IPS-15b (cell line): ENCODE results near the gene TMX2.
"Not testable (repeated sequence)": the region's sequence is repeated elsewhere in the genome, so short reads cannot be mapped to it uniquely, and the experiment has no call there.

Experiments used
- H3K27me3 ChIP-seq: one replicate; pipeline ENCODE4 v1.6.1; 2013; ENCODE audit warnings: low read length; ENCODE audit not compliant: control insufficient read depth, insufficient read depth
- H3K36me3 ChIP-seq: one replicate; pipeline ENCODE4 v1.6.1; 2013; ENCODE audit warnings: low read length; ENCODE audit not compliant: control insufficient read depth, insufficient read depth
- H3K4me1 ChIP-seq: one replicate; pipeline ENCODE4 v1.6.1; 2013; ENCODE audit warnings: mild to moderate bottlenecking, low read length; ENCODE audit not compliant: control insufficient read depth, insufficient read depth
- H3K4me3 ChIP-seq: one replicate; pipeline ENCODE4 v1.5.1; 2013; ENCODE audit warnings: low read depth, low read length
- H3K9ac ChIP-seq: one replicate; pipeline ENCODE4 v1.6.1; 2013; ENCODE audit warnings: low read depth, mild to moderate bottlenecking, low read length
- H3K9me3 ChIP-seq: one replicate; pipeline ENCODE4 v1.6.1; 2013; ENCODE audit warnings: mild to moderate bottlenecking, low read length; ENCODE audit not compliant: control insufficient read depth, insufficient read depth

TMX2 gene

DNA sequence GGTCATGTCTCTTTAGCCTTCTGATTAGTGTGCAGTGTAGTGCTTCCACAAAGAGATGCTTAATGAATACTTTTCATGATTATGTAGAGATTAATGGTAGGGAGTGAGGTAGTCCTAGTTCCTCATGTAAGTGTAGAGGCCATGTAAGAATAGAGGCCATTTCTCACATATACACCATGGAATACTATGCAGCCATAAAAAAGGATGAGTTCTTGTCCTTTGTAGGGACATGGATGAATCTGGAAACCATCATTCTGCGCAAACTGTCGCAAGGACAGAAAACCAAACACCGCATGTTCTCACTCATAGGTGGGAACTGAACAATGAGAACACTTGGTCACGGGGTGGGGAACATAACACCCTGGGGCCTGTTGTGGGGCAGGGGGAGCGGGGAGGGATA lies 21.9 kb upstream of the TMX2 start:
- H3K9ac ChIP-seq, H3K4me3 ChIP-seq, H3K9me3 ChIP-seq, H3K4me1 ChIP-seq, H3K27me3 ChIP-seq: not testable (repeated sequence)
- peaks cover 33% of the 10 kb centered on the region for H3K36me3 ChIP-seq

DNA sequence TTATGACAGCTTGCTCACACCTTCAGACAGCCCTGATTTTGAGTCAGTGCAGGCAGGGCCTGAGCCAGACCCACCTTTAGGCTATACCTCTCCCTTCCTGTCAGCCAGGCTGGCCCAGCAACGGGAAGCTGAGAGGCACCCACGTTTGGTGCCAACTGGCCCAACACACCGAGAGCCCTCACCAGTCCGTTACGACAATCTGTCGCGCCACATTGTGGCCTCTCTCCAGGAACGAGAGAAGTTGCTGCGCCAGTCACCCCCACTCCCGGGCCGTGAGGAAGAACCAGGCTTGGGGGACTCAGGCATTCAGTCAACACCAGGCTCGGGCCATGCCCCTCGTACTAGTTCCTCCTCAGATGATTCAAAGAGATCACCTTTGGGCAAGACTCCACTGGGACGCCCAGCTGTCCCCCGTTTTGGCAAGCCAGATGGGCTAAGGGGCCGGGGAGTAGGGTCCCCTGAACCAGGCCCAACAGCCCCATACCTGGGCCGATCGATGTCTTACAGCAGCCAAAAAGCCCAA lies 13.5 kb upstream of the TMX2 start:
- H3K27me3 ChIP-seq = no peaks in the 10 kb centered on the region

DNA sequence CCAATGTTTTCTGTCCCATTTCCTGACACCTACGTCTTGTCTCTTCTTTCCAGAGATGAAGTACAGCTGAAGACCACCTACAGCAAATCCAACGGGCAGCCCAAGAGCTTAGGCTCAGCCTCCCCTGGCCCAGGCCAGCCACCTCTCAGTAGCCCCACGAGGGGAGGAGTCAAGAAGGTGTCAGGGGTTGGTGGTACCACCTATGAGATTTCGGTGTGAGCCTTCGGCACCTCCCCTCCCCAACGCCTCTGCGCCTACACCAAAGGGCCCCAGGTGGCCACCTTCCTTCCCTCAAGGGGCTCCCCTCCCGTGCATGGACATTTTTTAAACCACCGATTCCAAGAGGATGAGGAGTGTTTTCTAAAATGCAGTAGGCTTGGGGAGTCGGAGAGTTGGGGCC lies 12.6 kb upstream of the TMX2 start:
- Histone ChIP-seq H3K27me3 (no peaks in the 10 kb centered on the region), H3K4me1 (no peaks in the 10 kb centered on the region), H3K36me3 (peaks cover 47% of the 10 kb centered on the region), H3K9ac (no peak overlapping the region), H3K9me3 (no peaks in the 10 kb centered on the region), H3K4me3 (no peak overlapping the region)

More for the DNA sequence above, 13.5 kb upstream of the TMX2 start:
- H3K36me3 ChIP-seq = peaks cover 50% of the 10 kb centered on the region
- no peak overlapping the region for H3K4me3 ChIP-seq
- no peaks in the 10 kb centered on the region for H3K4me1 ChIP-seq
- no peak overlapping the region for H3K9ac ChIP-seq
- H3K9me3 ChIP-seq = no peaks in the 10 kb centered on the region

DNA sequence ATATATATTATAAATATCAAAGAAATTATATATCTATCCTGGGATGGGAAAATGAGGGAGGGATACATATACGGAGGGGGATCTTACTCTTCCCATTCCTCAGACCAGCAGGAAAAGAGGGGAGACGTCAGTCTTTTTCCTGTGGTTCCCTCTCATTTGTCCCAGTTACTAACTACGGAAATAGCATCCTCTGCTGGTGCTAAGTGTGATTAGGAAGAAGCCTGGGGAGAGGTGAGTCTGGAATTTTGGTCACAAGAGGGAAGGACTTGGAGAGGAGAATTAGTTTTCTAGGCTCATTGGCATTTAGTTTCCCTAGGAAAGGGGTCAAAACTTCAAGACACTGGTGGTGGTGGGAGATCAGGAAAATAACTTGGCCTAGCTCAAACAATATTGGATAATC lies 12.0 kb upstream of the TMX2 start:
- no peaks in the 10 kb centered on the region for H3K9me3 ChIP-seq
- H3K36me3 ChIP-seq = peaks cover 47% of the 10 kb centered on the region
- no peaks in the 10 kb centered on the region for H3K27me3 ChIP-seq
- no peak overlapping the region for H3K9ac ChIP-seq
- no peaks in the 10 kb centered on the region for H3K4me1 ChIP-seq
- no peak overlapping the region for H3K4me3 ChIP-seq

DNA sequence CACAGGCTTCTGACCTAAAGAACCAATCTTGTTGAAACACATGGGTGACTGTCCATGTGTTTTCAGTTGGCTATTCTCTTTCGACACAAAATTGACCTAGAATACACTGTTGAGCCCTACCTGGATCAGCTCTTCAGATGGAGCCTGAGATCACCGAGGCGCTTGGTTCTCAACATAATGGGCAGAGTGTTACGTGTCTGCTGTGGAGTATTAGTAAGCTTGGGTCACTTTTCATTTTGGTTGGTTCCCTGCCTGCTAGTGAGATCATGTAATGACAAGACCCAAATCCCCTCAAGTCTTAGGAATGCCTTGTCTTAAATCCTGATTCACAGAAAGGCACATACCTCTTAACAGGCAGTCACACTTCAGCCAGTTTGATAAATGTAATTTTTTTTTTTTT lies 9.1 kb upstream of the TMX2 start:
- no peak overlapping the region for H3K4me3 ChIP-seq
- H3K27me3 ChIP-seq = no peaks in the 10 kb centered on the region
- peaks cover 28% of the 10 kb centered on the region for H3K36me3 ChIP-seq
- no peaks in the 10 kb centered on the region for H3K4me1 ChIP-seq
- no peak overlapping the region for H3K9ac ChIP-seq
- H3K9me3 ChIP-seq = no peaks in the 10 kb centered on the region

DNA sequence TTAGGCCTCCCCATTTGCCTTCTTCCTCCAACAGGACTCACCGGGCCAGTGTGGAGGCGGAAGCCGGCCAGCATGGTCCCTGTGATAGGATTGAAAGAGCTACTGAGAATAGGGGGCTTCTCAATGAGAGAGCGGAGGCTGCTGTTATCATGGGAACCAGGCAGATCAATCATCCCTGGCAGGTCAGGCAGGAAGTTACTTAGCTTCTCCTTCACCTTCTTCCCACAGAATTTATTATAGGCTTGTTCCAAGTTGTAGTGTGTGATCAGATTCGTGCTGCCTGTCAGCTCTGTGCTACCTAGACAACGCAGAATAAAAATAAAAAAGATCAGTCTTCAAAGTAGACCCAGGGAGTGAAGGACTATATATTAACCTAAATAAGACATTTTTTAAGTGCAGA lies 7.5 kb upstream of the TMX2 start:
- Histone ChIP-seq H3K9ac (no peak overlapping the region), H3K36me3 (peaks cover 13% of the 10 kb centered on the region), H3K27me3 (no peaks in the 10 kb centered on the region), H3K4me1 (no peaks in the 10 kb centered on the region), H3K4me3 (no peak overlapping the region), H3K9me3 (no peaks in the 10 kb centered on the region)

DNA sequence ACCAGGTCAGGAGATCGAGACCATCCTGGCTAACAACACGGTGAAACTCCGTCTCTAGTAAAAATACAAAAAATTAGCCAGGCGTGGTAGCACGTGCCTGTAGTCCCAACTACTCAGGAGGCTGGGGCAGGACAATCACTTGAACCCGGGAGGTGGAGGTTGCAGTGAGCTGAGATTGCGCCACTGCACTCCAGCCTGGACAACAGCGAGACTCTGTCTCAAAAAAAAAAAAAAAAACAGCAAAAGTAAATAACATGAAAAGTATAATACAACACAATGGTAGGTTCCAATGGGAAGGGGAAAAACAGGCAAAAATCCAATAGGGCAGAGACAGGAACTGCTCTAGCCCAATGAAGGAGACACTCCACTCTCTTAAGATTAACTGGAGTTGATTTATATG lies 7.0 kb upstream of the TMX2 start:
- not testable (repeated sequence) for H3K27me3 ChIP-seq, H3K9me3 ChIP-seq, H3K9ac ChIP-seq, H3K4me1 ChIP-seq, H3K4me3 ChIP-seq
- H3K36me3 ChIP-seq = peaks cover 11% of the 10 kb centered on the region

DNA sequence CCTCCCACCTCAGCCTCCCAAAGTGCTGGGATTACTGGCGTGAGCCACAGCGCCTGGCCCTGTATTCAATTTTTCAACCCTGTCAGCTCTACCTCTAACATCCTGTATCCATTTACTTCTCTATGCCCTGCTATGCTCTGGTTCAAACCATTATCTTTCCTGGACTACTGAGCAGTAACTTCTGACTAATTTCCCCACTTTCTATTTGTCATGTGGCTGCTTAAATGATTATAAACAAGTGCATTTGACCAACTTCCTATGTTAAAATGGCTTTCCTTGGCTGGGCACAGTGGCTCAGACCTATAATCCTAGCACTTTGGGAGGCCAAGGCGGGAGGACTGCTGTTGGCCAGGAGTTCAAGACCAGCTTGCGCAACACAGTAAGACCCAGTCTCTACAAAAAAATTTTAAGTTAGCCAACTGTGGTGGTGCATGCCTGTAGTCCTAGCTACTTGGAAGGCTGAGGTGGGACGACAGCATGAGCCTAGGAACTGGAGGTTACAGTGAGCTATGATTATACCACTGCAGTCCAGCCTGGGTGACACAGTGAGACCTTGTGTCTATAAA lies 2.5 kb upstream of the TMX2 start:
- Histone ChIP-seq H3K9ac (no peak overlapping the region), H3K27me3 (no peaks in the 10 kb centered on the region), H3K4me1 (peaks cover 2% of the 10 kb centered on the region), H3K36me3 (no peaks in the 10 kb centered on the region), H3K4me3 (no peak overlapping the region), H3K9me3 (no peaks in the 10 kb centered on the region)

DNA sequence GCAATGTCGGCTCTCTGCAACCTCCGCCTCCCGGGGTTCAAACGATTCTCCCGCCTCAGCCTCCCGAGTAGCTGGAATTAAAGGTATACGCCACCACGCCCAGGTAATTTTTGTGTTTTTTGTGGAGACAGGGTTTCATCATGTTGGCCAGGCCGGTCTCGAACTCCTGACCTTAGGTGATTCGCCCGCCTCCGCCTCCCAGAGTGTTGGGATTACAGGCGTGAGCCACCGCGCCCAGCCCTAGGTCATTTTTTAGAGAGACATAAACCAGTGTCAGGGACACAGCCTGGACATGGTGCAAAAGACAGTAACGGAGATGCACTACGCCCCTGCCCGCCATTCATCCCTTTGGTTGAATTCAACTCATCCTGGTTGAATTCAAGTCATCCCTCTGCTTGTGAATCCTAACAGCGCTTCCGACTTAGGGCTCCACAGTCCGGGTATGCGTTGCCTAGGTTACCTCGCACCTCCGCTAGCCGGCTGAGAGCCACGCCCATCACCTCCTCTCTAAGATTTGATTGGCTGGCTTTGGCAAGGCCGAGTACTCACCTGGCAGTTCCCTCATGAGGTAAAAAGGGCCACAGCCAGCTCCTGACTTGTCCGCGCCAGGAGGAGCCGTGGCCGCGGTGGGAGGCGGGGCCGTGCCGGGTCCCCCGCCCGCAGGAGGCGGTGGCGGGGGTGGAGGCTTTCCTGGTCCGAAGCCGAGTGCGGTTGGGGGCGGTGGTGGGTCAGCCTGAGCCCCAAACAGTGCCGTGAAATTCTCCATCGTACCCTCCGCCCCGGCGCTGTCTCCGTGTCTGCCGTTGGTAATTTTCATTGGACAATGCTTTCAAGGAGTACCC lies 758 bp upstream of the TMX2 start, which contains the start of gene MED19:
TSS of gene MED19 (minus strand) at position 802 of the 842 bp plus-strand sequence. CDS start at position 766, 36 bp downstream.
- Histone ChIP-seq H3K9me3 (no peaks in the 10 kb centered on the region), H3K27me3 (no peaks in the 10 kb centered on the region), H3K9ac (peak within 1 kb of the TSS; percentile 96), H3K4me3 (peak within 1 kb of the TSS; percentile 89), H3K4me1 (peaks cover 2% of the 10 kb centered on the region), H3K36me3 (no peaks in the 10 kb centered on the region)

DNA sequence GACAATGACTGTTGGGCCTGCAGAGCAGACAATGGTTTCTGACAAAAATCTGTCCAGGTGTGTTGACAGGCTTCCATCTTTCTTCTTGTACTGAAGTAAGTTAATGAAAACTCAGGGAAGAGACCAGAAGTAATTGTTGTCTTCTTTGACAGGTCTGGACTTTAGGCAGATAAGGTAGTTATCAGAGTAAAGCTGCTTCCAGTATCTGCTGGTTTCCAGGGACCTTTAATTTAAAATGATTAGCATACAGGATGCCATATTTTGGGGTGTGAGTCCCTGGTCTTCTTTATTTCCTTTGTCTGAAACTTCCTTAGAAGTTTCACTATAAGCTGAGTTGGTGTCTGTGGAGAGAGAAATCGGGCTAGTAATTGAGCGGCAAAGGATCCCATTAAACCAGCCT lies 1.4 kb downstream of the TMX2 start:
- H3K4me3 ChIP-seq = peak overlapping the region; percentile 89
- H3K9ac ChIP-seq = peak overlapping the region; percentile 96
- no peaks in the 10 kb centered on the region for H3K9me3 ChIP-seq
- H3K27me3 ChIP-seq = no peaks in the 10 kb centered on the region
- H3K36me3 ChIP-seq = no peaks in the 10 kb centered on the region
- peaks cover 2% of the 10 kb centered on the region for H3K4me1 ChIP-seq

DNA sequence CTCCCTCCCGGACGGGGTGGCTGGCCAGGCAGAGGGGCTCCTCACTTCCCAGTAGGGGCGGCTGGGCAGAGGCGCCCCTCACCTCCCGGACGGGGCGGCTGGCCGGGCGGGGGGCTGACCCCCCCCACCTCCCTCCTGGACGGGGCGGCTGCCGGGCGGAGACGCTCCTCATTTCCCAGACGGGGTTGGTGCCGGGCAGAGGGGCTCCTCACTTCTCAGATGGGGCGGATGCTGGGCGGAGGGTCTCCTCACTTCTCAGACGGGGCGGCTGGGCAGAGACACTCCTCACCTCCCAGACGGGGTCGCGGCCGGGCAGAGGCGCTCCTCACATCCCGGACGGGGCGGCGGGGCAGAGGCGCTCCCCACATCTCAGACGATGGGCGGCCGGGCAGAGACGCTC lies 4.3 kb downstream of the TMX2 start:
- H3K9ac ChIP-seq, H3K36me3 ChIP-seq, H3K4me3 ChIP-seq, H3K9me3 ChIP-seq, H3K27me3 ChIP-seq, H3K4me1 ChIP-seq: not testable (repeated sequence)

DNA sequence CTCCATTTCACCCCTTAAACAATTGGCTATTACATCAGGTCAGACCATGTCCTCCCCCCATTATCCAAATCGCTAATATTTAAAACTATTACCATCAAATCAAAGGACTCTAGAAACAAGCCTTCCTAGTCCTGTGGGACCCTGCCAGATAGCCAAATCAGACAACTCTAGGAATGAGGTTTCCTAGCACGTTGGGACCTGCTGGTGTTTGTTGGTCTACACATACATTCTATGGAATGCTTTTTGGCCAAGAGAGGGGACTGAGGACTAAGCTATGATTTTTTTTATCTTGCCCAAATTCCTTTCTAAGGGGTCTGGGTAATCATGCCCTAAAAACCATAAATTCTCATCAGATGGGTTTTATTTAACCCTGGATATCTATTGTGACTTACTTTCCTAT lies 14.8 kb downstream of the TMX2 start:
- Histone ChIP-seq H3K36me3 (no peaks in the 10 kb centered on the region), H3K4me1 (peaks cover 9% of the 10 kb centered on the region), H3K9ac (no peak overlapping the region), H3K27me3 (no peaks in the 10 kb centered on the region), H3K9me3 (no peaks in the 10 kb centered on the region), H3K4me3 (no peak overlapping the region)
